Stimulated activated memory B cell treated with anti-CD40 and anti-IgM and Interleukin-4, amounts not matched to agents 10 μg/mL and 1 μg/mL and 100 μg/mL, for 72 hours (primary cell): ENCODE data around the gene PXYLP1.

Experiments used
- ATAC-seq: fragments of 150-1000 bp; cut with Tn5 transposase; 2 replicates; pipeline ENCODE4 v1.10.0; 2021
- H3K27ac Mint-ChIP-seq: one replicate; pipeline ENCODE4 v1.8.0; 2022; ENCODE audit warnings: mild to moderate bottlenecking, mixed read lengths
- H3K27me3 Mint-ChIP-seq: one replicate; pipeline ENCODE4 v1.8.0; 2022; ENCODE audit warnings: mixed read lengths
- H3K36me3 Mint-ChIP-seq: one replicate; pipeline ENCODE4 v1.8.0; 2022; ENCODE audit warnings: mixed read lengths
- H3K4me1 Mint-ChIP-seq: one replicate; pipeline ENCODE4 v1.8.0; 2022; ENCODE audit warnings: mixed read lengths
- H3K4me3 Mint-ChIP-seq: one replicate; pipeline ENCODE4 v1.8.0; 2022; ENCODE audit warnings: mild to moderate bottlenecking, moderate library complexity, mixed read lengths
- H3K9me3 Mint-ChIP-seq: one replicate; pipeline ENCODE4 v1.8.0; 2022; ENCODE audit warnings: mixed read lengths

Gene PXYLP1

DNA sequence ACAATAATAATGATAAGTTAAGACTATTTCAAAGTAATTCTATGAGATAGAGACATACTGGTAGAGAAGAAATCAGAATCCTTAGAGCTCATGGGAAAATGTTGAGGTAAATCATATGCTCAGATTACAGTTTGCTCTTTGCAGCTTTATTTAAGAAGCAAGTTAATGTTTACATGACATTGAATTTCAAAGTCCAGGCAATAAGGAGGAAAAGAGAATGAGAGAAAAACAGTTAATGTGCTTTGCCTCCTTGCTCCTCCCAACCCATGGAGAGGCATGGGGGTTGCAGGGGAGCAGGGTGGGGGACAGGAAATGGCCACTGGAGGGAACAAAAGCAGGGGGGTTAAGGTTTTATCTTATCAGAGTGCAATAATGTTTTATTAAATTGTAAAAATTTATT, 94.5 kb downstream of the PXYLP1 start:
- no peak for ATAC-seq
- no peaks in the 10 kb centered on the region for H3K27me3 Mint-ChIP-seq
- H3K4me3 Mint-ChIP-seq: no peak overlapping the region
- peaks cover 3% of the 10 kb centered on the region for H3K9me3 Mint-ChIP-seq
- no peak overlapping the region for H3K27ac Mint-ChIP-seq
- no peaks in the 10 kb centered on the region for H3K36me3 Mint-ChIP-seq
- H3K4me1 Mint-ChIP-seq: peaks cover 26% of the 10 kb centered on the region

DNA sequence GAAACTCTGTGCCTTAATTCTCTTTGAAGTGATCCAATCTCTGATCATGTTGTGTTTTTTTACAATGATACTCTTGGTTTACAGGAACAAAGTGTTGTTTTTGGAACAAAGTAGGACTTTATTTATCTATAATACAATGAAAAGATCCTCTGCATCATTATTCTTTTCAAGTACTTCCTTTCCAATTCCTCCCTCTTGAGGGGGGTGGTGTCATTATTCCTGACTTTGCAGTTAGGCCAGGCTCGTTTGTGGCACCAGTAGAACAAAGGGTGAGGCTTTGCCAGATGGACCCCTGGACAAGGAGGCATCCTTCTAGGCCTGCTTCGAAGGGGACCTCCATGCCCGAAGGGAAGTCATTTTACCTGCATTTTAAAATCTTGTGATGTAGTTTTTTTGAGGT, 95.0 kb downstream of the PXYLP1 start:
- Mint-ChIP-seq H3K4me1 (peaks cover 29% of the 10 kb centered on the region), H3K36me3 (no peaks in the 10 kb centered on the region)

DNA sequence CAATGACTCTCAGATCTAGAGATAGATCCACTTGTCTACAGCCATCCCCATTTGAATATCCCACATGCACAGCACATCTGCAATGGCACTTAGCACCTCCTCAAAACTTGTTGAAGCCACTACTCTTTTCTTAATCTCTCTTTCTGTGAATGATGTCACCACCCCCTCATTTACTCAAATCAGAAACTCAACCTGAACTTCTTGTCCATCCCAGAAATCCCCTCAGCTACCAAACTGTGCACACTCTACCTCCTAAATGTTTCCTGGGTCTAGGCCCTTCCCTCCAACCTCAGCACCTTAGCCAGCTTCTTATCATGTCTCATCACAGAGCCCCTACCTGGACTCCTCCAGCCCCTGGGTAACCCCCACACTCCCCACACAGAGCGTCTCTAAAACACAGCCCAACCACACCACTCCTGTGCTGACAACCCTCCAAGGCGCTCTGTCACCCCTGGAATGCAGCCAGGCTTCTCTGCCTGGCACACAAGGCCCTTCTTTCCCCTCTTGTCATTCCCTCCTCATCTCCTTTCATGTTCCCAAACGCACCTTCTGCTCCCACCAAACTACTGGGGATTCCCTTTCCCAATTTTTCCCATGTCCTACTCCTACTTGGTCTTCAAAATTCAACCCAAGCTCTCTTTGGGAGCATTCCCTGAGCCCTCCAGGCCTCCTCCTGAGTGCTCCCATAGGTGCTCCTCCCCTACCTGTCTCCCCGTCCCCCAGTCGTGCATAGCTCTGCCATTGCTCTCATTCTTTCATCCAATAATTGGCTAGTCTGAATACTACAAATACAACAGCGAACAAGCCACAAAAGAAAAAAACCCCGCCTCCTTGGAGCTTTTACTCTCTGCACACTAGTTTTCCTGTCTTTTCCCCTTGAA, 96.9 kb downstream of the PXYLP1 start:
- Mint-ChIP-seq H3K27me3 (no peaks in the 10 kb centered on the region), H3K27ac (peak overlapping the region; percentile 53), H3K4me1 (peaks cover 41% of the 10 kb centered on the region), H3K4me3 (no peak overlapping the region), H3K36me3 (no peaks in the 10 kb centered on the region), H3K9me3 (peaks cover 3% of the 10 kb centered on the region)
- peak; percentile 68 for ATAC-seq

More for the DNA sequence above, 95.0 kb downstream of the PXYLP1 start:
- Mint-ChIP-seq H3K27ac (no peak overlapping the region), H3K4me3 (no peak overlapping the region), H3K9me3 (peaks cover 3% of the 10 kb centered on the region), H3K27me3 (no peaks in the 10 kb centered on the region)
- ATAC-seq: no peak

DNA sequence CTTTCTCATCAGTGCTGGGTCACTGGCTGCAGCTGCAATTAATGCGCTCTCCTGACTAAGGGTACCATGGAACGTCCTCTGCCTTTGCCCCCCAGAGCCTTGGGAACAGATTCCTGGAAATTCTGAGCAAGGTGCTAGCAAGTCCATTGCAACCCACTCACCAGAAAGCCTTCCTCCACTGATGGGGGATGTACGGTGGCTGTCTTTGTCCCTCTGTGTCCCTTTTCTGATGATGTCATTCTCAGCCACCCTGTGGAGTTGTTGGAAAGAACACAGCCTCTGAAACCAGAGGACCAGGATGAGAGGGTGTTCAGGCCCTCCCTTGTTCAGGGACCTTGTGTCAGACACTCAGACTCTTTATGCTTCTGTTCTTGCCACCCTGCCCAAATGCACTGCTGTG, 98.6 kb downstream of the PXYLP1 start:
- H3K36me3 Mint-ChIP-seq: peaks cover 6% of the 10 kb centered on the region
- H3K4me1 Mint-ChIP-seq: peaks cover 48% of the 10 kb centered on the region
- no peak overlapping the region for H3K4me3 Mint-ChIP-seq
- no peaks in the 10 kb centered on the region for H3K27me3 Mint-ChIP-seq
- peaks cover 6% of the 10 kb centered on the region for H3K9me3 Mint-ChIP-seq
- no peak for ATAC-seq
- peak overlapping the region; percentile 63 for H3K27ac Mint-ChIP-seq

- H3K4me1 Mint-ChIP-seq: peaks cover 53% of the 10 kb centered on the region
- H3K36me3 Mint-ChIP-seq: peaks cover 6% of the 10 kb centered on the region
- H3K9me3 Mint-ChIP-seq: peaks cover 6% of the 10 kb centered on the region
- peak; percentile 13 for ATAC-seq
- H3K4me3 Mint-ChIP-seq: no peak overlapping the region
- H3K27ac Mint-ChIP-seq: peak overlapping the region; percentile 63
- no peaks in the 10 kb centered on the region for H3K27me3 Mint-ChIP-seq
Measured at GRCh38 chr3:141330718-141331376, 99.2 kb downstream of the PXYLP1 start.

- H3K4me1 Mint-ChIP-seq: peaks cover 55% of the 10 kb centered on the region
- H3K36me3 Mint-ChIP-seq: peaks cover 6% of the 10 kb centered on the region
- H3K27me3 Mint-ChIP-seq: no peaks in the 10 kb centered on the region
- ATAC-seq: peak; percentile 75
- H3K27ac Mint-ChIP-seq: peak overlapping the region; percentile 63
- peaks cover 6% of the 10 kb centered on the region for H3K9me3 Mint-ChIP-seq
- H3K4me3 Mint-ChIP-seq: peak overlapping the region; percentile 3
Measured at GRCh38 chr3:141331377-141332318, 100.0 kb downstream of the PXYLP1 start.

- Mint-ChIP-seq H3K36me3 (peaks cover 6% of the 10 kb centered on the region), H3K4me3 (peak overlapping the region; percentile 3), H3K27ac (peak overlapping the region; percentile 63), H3K9me3 (peaks cover 6% of the 10 kb centered on the region), H3K4me1 (peaks cover 61% of the 10 kb centered on the region), H3K27me3 (no peaks in the 10 kb centered on the region)
- no peak for ATAC-seq
Measured at GRCh38 chr3:141332416-141332815, 100.8 kb downstream of the PXYLP1 start.

DNA sequence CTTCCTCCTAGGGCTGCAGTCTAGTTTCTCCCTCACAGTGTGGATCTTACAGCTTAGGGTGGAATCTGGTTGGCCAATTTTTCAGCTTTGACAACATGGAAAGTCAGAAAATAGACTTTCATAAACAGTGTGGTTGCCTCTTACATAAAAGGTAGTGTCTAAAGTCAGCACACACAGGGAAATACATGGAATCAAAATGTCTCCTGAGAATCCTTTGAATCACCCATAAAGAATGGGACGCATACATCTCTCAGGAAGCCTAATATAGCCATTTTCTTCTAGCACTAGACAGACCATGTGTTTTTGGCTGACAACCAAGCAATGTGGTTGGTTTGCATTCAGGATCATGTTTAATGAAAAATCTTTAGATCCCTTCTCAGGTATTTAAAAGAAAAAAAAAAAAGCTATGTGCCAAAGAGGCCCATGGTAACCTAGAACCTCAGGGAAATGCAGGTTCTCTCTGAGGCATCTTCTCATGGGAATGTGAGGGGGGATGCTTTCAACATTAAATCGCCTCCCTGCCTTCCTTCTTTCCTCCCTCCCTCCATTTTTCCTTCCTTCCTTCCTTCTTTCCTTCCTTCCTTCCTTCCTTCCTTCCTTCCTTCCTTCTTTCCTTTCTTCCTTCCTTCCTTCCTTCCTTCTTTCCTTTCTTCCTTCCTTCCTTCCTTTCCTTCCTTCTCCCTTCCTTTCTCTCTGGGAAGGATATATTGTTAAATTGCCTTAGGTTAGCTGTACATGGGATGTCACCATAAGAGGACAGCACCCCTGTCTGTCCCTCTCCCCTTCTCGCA, 102.4 kb downstream of the PXYLP1 start:
- Mint-ChIP-seq H3K9me3 (peaks cover 7% of the 10 kb centered on the region), H3K27ac (peak overlapping the region; percentile 79), H3K27me3 (no peaks in the 10 kb centered on the region), H3K36me3 (peaks cover 6% of the 10 kb centered on the region), H3K4me3 (no peak overlapping the region), H3K4me1 (peaks cover 55% of the 10 kb centered on the region)
- ATAC-seq: no peak

DNA sequence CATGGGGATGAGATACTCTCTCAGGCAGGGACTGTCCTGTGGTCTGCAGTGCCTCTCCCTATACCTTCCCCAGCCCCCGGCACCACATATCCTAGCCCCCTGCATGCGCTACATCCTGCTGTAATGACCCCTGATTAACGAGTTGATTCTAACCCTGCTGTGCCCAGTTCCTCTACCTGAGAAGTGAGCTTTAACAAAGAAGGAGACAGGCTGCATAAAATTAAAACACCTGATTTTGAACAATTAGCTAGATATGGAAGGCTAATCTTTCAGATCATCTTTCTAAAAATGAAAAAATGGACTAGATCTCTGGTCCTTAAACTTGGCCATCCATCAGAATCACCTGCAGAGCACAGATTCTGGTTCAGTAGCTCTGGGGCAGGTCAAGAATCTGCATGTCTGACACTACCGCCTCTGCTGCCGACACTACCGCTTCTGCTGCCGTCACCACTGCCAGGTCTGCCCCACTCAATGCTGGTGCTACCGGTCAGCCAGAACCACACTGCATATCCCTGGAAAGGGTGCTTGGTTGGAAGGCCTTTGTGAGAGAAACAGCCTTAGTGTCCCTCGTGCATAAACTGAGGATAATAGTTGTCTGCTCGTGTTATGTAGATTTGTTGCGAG, 103.1 kb downstream of the PXYLP1 start:
- Mint-ChIP-seq H3K36me3 (peaks cover 6% of the 10 kb centered on the region), H3K27ac (peak overlapping the region; percentile 79)
- no peak for ATAC-seq

GRCh38 chr3:141335531-141336061, 104.0 kb downstream of the PXYLP1 start:
- Mint-ChIP-seq H3K27ac (peak overlapping the region; percentile 79), H3K4me3 (no peak overlapping the region), H3K36me3 (peaks cover 6% of the 10 kb centered on the region), H3K9me3 (peaks cover 7% of the 10 kb centered on the region), H3K4me1 (peaks cover 49% of the 10 kb centered on the region), H3K27me3 (no peaks in the 10 kb centered on the region)
- ATAC-seq: no peak

More for the DNA sequence above, 103.1 kb downstream of the PXYLP1 start:
- no peaks in the 10 kb centered on the region for H3K27me3 Mint-ChIP-seq
- peaks cover 52% of the 10 kb centered on the region for H3K4me1 Mint-ChIP-seq
- H3K9me3 Mint-ChIP-seq: peaks cover 7% of the 10 kb centered on the region
- H3K4me3 Mint-ChIP-seq: no peak overlapping the region

GRCh38 chr3:141336672-141337522, 105.3 kb downstream of the PXYLP1 start:
- no peaks in the 10 kb centered on the region for H3K27me3 Mint-ChIP-seq
- H3K36me3 Mint-ChIP-seq: peaks cover 6% of the 10 kb centered on the region
- peak; percentile 93 for ATAC-seq
- peaks cover 7% of the 10 kb centered on the region for H3K9me3 Mint-ChIP-seq
- H3K4me3 Mint-ChIP-seq: no peak overlapping the region
- peak overlapping the region; percentile 79 for H3K27ac Mint-ChIP-seq
- H3K4me1 Mint-ChIP-seq: peaks cover 36% of the 10 kb centered on the region

GRCh38 chr3:141337523-141337854, 105.9 kb downstream of the PXYLP1 start:
- Mint-ChIP-seq H3K4me3 (no peak overlapping the region), H3K9me3 (peaks cover 7% of the 10 kb centered on the region), H3K27ac (peak overlapping the region; percentile 79), H3K27me3 (no peaks in the 10 kb centered on the region), H3K36me3 (peaks cover 6% of the 10 kb centered on the region), H3K4me1 (peaks cover 30% of the 10 kb centered on the region)
- ATAC-seq: no peak

- no peaks in the 10 kb centered on the region for H3K27me3 Mint-ChIP-seq
- no peak for ATAC-seq
- H3K36me3 Mint-ChIP-seq: peaks cover 6% of the 10 kb centered on the region
Measured at GRCh38 chr3:141337991-141338390, 106.4 kb downstream of the PXYLP1 start.

More at GRCh38 chr3:141337991-141338390, 106.4 kb downstream of the PXYLP1 start:
- Mint-ChIP-seq H3K27ac (peak overlapping the region; percentile 2), H3K9me3 (peaks cover 7% of the 10 kb centered on the region), H3K4me3 (no peak overlapping the region), H3K4me1 (peaks cover 27% of the 10 kb centered on the region)
